UCSD-AML1 (cell line): ENCODE results near the gene PNRC1.
"Not testable (repeated sequence)": the region's sequence is repeated elsewhere in the genome, so short reads cannot be mapped to it uniquely, and the experiment has no call there.

Source experiments
- DNase-seq: peaks from one replicate; lab custom pipeline; 2025; ENCODE audit not compliant: unreplicated experiment; lab: John Stamatoyannopoulos, UW

Gene PNRC1

DNA sequence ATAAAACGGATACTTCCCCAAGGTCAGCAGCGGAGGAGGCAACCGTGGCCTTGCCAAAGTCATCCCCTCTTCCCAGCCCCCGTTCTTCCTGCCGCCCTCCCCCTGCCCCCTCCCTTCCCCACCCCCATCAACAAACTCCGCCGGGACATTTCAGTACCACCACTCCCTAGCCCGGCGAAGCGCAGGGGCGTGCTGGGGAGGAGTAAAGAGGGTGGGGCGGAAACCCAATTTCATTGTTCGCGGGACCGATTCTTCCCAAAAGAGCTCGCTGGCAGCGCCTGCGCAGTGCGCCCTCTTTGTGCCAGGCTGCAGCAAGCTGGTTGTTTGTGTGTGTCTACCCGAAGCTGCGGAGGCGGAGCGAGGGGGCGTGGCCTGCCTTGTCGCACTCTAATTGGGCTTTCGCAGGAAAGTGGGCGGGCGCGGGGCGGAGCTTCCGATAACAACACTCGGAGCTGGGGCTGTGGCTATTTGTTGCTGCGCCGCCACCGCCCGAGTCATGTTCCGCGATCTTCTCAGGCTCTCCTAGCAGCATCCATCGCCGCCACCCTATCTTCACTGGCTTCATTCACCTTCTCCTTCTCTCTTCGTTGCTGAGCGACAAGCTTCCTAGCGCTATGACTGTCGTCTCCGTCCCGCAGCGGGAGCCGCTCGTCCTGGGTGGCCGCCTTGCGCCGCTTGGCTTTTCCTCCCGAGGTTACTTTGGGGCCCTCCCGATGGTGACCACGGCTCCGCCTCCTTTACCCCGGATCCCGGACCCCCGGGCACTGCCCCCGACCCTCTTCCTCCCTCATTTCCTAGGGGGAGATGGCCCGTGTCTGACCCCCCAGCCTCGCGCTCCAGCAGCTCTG lies at the start of gene PNRC1:
PNRC1 (plus strand) TSS at position 471 of the 848 bp plus-strand sequence; CDS start at position 615, 144 bp downstream.
- peak; percentile 99 for DNase-seq

DNA sequence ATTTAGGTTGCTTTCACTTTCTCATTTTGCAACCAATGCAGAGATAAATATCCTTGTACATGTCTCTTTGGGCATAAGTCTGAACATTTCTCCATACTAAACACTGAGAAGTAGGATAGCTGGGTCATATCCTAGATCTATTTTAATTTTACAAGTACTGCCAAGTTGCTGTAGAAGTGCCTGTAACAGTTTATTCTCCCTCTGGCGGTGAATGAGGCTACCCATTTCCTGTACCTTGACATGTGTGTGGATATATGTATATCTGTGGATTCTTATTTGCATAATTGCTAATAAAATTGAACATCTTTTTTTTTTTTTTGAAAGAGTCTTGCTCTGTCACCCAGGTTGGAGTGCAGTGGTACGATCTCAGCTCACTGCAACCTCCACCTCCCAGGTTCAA lies 48.0 kb upstream of the PNRC1 start:
- no peak for DNase-seq

DNA sequence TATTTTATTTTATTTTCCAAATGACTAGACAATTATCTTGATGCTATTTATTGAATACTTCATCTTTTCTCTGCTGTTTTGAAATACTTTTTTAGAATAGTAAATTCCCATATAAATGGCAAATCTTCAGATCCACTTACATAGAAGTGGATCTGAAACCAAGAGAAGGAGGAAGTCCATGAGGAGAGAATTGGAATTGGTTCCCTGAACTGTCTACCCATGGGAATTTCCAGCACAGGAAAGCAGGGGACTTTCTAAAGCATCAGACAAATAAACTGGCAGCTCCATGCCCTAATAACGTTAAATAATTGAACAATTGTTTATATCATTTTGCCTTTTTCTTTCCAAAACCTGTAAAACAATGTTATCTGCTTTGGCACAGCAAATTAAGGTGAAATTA lies 47.1 kb upstream of the PNRC1 start:
- no peak for DNase-seq

DNA sequence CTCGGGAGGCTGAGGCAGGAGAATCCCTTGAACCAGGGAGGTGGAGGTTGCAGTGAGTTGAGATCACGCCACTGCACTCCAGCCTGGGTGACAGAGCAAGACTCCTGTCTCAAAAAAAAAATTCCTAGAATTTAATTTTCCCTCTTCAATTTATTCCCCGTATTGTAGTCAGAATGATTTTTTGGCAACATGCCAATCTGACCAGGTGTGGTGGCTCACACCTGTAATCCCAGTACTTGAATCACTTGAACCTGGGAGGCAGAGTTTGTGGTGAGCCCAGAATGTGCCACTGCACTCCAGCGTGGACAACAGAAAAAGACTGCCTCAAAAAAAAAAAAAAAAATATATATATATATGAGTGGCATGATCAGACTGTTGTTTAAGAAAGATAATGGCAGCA lies 46.4 kb upstream of the PNRC1 start:
- not testable (repeated sequence) for DNase-seq

DNA sequence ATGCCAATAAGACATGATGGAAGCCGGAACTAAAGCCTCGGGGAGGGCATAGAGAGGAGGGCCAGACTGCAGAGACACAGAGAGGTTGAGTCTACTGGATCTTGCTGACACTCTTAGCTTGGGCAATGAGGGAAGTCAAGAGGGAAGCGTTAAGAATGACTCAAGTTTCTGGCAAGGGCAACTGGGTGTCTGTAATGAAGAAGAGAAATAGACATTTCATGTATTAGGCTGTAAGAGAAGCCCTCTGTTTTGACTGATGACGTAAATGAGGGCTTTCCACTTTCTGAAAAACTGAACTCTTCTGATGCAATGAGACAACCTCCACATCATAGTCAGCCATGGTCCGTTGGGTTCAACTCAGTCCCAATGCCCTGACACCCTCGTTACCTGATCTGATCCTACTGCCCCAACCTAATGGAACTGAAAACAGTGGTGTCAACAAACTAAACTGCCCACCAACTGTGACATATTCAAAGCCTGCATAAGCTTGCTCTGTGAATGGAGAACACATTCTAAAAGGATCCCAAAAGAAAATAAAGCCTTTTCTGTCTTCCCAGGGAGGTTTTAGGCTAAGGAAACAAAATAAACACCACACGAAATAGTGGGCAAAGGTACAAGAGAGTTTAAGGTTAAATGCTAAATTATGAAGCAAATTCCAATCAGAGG lies 45.8 kb upstream of the PNRC1 start:
- no peak for DNase-seq

DNA sequence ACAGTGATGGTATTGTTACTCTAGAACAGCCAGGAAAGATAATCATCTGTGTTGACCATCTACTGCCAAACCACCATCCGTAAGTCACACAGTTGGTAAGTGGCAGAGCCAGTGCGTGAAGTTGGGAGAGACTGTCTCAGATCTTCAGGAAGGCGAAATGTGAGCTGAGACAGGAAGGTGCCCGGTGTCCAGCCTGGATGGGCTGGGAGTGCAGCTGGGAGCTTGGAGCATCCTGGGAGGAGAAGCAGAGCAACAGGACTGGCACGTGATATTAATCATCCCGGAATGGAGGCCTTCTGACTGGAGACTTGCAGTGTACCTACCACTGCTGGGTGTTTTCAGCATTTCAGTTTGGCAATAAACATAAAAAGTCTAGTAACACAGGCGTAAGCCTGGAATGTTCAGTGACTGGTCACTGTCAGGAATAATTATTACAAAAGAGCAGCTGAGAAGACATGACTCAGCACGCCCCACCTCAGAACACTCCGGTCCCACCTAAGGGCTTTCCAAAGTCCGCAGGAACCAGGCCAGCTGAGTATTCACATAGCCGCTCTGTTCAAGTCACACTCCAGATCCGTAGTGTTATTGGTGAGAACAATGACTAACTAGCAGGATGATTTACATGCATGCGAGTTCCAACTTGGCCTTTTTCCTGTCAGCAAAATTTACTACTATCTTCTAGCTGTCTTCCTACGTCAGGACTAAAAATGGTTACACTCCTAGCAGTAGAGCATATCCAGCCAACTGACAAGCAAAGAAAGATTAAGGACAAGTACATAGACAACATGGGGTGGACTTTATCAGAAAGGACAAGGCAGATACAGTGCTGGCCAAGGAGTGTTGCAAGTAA lies 45.1 kb upstream of the PNRC1 start:
- no peak for DNase-seq

DNA sequence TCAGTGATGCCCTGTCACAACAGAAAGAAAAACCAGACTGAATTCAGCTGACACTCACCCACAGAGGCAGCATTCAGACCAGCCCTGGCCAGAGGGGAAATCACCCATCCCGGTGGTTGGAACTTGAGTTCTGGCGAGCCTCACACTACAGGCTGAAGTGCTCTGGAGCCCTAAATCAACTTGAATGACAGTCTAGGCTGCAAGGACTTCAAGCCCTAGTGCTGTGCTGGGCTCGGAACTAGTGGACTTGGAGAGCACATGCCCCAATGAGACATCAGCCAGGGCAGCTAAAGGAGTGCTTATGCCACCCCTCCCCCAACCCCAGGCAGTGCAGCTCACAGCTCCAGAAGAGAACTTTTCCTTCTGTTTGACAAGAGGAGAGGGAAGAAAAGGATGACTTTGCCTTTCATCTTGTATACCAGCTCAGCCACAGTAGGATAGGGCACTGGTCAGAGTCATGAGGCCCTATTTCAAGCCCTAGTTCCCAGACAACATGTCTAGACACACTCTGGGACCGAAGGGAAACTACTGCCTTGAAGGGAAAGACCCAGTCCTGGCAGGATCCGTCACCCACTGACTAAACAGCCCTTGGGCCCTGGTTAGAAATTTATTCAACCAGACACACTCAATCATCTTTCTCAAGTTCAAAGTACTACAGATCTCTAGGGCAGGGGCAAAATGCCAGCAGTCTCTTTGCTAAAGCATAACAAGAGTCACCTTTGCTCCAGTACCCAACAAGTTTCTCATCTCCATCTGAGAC lies 43.2 kb upstream of the PNRC1 start:
- no peak for DNase-seq

DNA sequence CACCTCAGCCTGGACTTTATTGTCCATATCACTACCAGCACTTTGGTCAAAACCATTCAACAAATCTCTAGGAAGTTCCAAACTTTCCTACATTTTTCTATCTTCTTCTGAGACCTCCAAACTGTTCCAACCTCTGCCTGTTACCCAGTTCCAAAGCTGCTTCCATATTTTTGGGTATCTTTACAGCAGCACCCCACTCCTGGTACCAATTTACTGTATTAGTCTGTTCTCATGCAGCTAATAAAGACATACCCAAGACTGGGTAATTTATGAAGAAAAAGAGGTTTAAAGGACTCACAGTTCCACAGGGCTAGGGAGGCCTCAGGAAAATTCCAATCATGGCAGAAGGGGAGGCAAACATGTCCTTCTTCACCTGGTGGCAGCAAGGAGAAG lies 42.7 kb upstream of the PNRC1 start:
- not testable (repeated sequence) for DNase-seq

DNA sequence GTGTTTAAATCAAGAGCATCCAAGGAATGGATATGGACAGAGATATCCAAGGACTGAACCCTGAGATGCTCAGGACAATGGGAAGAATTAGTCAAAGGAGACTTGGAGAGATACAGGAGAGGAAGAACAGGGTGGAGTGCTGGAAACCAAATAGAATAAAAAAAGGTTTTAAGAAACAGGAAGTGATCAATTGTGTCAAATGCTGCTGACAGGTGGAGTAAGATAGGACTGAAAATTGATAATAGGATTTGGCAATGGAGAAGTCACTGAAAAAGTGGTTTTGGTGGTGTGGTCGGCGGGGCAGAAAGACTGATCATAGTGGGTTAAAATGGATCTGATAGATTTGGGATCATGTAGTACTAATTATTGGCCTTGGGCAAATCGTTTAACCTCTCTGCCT lies 37.9 kb upstream of the PNRC1 start:
- no peak for DNase-seq

DNA sequence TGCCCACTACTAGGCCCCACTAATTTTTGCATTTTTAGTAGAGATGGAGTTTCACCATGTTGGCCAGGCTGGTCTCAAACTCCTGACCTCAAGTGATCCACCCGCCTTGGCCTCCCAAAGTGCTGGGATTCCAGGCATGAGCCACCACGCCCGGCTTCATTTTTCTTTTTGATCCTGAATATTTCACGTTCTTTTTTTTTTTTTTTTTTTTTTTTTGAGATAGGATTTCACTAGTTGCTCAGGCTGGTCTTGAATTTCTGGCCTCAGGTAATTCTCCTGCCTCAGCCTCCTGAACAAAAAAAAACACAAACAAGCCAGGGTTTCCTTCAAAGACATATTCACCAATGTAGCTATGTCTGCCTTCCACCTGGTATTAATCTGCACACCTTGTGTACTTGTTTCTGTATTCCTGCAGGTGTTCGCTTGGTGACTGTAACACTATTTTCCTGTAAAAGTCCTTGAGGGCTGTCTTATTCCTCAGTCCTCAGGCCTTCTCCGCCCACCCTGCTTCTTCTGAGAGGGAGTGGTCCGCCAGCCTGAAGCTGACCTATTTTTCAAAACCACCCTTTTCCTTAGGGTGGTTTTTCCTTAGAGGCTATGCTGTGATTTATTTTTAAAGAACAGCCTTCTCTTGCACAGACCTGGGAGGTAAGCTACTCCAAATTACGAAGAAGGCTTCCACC lies 36.1 kb upstream of the PNRC1 start:
- no peak for DNase-seq

DNA sequence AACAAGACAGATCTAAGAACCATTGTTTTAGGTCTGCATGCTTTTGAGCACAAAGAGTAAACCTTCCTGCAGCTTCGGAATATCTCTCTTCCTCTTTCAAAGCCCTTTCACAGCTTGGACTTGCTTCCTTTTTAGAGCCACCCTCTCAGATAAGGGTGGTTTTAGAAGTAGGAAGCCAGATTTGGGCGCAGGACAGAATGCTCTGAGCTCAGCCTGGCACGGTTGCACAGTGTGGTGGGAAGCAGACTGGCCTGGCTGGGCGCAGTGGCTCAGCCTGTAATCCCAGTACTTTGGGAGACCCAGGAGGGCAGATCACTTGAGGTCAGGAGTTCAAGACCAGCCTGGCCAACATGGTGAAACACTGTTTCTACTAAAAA lies 35.6 kb upstream of the PNRC1 start:
- no peak for DNase-seq

DNA sequence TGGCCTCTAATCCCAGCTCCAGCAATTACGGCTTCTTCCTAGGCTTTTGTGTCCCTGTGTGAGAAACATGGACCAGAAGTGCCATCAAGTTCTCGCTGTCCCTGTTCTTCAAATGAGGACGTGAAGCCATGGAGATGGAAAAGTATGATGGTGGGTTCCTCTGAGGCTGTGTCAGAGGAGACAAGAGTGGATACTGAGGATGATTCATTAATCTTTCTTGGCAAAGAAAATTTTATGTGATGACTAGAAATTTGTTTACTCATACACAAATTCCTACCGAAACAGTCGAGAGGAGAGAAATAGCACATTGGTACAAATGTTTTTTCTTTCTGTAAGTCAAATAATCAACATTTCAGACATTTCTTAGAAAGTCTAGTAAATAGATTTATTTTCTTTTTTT lies 35.0 kb upstream of the PNRC1 start:
- DNase-seq, result no peak

DNA sequence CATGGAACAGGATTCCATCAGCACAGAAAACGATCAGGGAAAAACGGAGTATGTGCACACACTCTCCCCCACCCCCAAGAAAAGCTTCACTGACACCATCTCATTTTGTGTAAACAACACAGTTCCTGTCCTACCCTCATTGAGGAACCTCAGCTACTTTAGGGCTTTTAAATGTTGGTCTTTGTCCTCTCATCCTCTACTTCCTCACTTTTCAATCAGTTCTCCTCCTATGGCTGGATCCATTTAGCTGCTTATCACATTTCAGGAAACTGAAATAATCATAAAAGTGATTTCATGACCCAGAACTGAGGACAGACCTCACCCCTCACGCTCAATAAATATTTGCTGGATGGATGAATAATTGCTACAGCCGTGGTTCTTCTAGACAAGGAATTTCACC lies 33.1 kb upstream of the PNRC1 start:
- no peak for DNase-seq

DNA sequence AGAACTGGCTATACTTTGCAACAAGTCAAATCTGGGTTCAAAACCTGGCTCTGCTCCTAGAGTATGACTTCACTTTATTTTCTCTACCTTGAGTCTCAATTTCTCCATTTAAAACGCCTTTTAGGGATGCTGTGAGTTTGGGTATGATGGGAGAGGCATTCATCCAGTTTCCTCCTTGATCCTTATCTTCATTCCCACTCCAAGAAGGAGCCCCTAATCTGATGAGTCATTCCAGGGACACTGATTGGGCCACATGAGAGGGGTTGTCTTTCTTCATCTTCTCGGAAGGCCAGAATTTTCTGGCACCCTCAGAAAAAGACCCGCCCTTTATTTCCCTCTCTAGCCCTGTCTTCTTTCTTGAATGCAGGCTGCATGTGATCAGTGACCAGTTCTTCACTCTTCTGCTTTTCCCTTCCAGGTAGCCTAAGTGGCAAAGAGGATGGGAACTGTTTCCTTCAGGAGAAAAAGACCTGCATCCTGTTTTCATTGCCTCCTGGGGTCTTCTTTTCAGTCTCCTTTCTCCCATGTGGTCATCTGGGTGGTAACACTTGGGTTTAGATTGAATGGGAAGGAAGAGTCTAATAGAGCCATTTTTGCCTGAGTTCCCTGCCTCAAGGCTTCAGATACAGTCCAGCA lies 32.1 kb upstream of the PNRC1 start:
- no peak for DNase-seq

DNA sequence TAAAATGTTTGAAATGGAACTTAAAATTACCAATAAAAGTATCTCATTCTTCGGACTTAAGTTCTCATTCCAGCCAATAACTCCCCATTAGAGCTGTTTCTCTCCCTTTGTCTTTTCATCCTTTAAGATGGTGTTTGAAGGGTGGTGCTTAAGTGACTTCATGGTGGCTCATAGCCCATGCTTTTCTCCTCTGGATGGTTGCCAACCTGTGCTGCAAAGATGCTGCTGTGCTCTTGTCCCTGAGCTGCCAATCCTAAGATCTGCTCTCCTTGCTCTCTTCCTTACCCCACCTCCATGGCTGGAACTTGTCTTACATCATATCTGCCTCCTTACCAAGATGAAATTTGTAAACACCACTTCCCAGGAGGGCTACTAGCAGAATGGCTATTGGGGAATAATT lies 31.6 kb upstream of the PNRC1 start:
- DNase-seq, result no peak

DNA sequence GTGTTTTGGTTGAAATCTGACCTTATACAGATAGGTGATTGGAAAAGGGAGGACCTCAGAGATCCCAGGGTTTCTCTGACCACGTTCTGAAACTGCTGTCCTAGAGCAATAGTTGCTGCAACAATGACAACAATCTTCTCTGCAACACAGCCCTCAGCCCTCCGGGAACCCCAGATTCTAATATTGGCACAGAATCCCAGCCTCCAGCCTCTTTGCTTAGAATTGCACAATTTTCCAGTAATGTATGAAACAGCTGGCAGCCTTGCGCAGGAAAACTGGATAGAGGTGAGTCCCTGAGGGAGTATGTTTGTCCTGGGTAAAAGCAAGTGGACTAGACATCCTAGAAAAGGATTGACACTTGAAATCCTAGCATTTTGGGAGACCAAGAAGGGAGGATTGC lies 30.4 kb upstream of the PNRC1 start:
- no peak for DNase-seq

DNA sequence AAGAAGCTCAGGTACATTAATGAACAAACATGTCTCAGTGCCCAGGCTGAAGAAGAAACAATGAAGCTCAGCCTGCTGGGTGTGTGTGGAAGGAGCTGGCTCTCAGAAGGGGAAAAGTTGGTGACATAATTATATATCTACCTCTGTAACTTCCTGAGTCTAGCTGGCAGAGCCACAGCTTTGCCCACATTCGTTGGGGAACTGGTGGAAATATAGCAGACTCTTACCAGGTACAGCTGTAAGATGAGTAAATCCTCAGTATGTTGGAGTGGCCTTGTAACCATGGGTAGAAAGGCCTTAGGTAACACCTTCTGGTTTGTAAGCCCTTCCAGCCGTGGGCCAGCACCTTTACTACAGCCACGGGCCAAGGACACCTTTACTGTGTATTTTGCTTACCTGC lies 29.9 kb upstream of the PNRC1 start:
- DNase-seq, result no peak

DNA sequence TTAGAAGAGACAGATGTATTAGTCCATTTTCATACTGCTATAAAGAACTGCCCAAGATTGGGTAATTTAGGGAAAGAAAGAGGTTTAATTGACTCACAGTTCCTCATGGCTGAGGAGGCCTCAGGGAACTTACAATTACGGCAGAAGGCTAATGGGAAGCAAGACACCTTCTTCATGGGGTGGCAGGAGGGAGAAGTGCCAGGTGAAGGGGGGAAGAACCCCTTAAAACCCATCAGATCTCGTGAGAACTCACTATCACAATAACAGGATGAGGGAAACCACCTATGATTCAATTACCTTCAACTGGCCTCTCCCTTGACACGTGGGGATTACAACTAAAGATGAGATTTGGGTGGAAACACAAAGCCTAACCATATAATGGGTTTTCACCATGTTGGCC lies 28.9 kb upstream of the PNRC1 start:
- DNase-seq, result no peak

DNA sequence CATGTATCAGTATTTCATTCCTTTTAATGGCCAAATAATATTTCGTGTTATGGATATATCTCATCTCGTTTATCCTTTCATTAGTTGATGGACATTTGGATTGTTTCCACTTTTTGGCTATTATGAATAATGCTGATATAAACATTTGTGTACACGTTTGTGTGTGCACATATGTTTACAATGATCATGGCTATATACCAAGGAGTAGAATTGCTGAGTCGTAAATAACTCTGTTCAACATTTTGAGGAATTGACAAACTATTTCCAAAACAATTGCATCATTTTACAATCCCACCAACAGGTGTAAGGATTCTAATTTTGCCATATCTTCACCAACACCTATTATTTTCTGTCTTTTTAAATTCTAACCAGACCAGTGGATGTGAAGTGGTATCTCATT lies 26.3 kb upstream of the PNRC1 start:
- DNase-seq, result no peak

DNA sequence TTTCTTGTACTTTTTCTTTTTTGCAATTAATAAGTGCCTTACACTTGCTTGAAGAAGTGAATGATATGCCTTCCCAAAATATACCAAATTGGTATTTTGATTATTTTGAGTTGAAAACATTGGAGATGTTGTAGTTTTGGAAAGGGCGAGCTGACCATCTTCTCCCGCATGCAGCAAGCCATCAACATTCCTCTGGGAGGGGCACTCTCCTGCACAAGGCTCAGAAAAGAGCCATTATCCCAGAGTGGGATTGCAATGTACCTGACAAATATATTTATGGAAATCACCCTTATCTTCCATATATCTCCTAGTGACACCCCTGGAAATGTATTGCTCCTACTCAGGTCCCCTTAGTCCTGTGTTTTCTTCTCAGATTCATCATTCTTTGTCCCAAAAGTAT lies 22.8 kb upstream of the PNRC1 start:
- DNase-seq, result no peak
